HepG2 (cell line): ENCODE measurements around the gene CLN6. TPM values are rescaled to one million over a fixed set of nuclear protein-coding genes. Genes with fewer than 3 reads are reported as not detected.

ENCODE experiments used
- CBX1 ChIP-seq: IDR thresholded peaks from one replicate; pipeline ENCODE4 v1.6.1; 2016; ENCODE audit warnings: antibody characterized with exemption, low read depth
- EP300 ChIP-seq, 3 experiments: sonication (generic) in 1 of 3; formaldehyde crosslinking in 1 of 3; IDR thresholded peaks; 2 replicates each; pipeline versions ENCODE4 v1.5.1 to v1.6.1; 2011 to 2020; ENCODE audit warnings: low read depth in 2 of 3, low read length in 2 of 3, borderline replicate concordance in 1 of 3, improper control_type of control experiment in 1 of 3, mild to moderate bottlenecking in 1 of 3, missing genetic modification reagents in 1 of 3, moderate library complexity in 1 of 3
- EZH2 ChIP-seq: conservative IDR thresholded peaks from 2 replicates; pipeline ENCODE4 v1.6.1; 2012; ENCODE audit warnings: mild to moderate bottlenecking, low read depth, low read length, moderate library complexity
- GLI4 ChIP-seq: sonication (generic); formaldehyde crosslinking; IDR thresholded peaks from 2 replicates; pipeline ENCODE4 v1.5.1; 2020; ENCODE audit warnings: missing genetic modification reagents, mild to moderate bottlenecking, moderate library complexity, borderline replicate concordance
- HDAC6 ChIP-seq: fragments of 200-600 bp; sonication (generic); IDR thresholded peaks from 2 replicates; pipeline ENCODE4 v1.7.0; 2017; ENCODE audit warnings: mild to moderate bottlenecking, antibody characterized with exemption, low read length, low read depth
- IRX3 ChIP-seq: sonication (generic); formaldehyde crosslinking; IDR thresholded peaks from 2 replicates; pipeline ENCODE4 v1.8.1; 2023; ENCODE audit warnings: mild to moderate bottlenecking, low read depth, missing genetic modification reagents, borderline replicate concordance
- MIER2 ChIP-seq: IDR thresholded peaks from 2 replicates; pipeline ENCODE4 v1.6.1; 2016; ENCODE audit warnings: missing biosample characterization, missing genetic modification reagents
- MYNN ChIP-seq: sonication (generic); formaldehyde crosslinking; IDR thresholded peaks from 2 replicates; pipeline ENCODE4 v1.4.0; 2020; ENCODE audit warnings: mild to moderate bottlenecking, low read depth, missing genetic modification reagents
- NCOA1 ChIP-seq: sonication (generic); formaldehyde crosslinking; IDR thresholded peaks from 2 replicates; pipeline ENCODE4 v1.9.0; 2021; ENCODE audit warnings: missing genetic modification reagents
- REXO4 ChIP-seq: sonication (generic); formaldehyde crosslinking; IDR thresholded peaks from 2 replicates; pipeline ENCODE4 v1.8.0; 2022; ENCODE audit warnings: missing genetic modification reagents, mild to moderate bottlenecking, borderline replicate concordance
- SETDB1 ChIP-seq: sonication (generic); formaldehyde crosslinking; IDR thresholded peaks from 2 replicates; pipeline ENCODE4 v1.5.1; 2020; ENCODE audit warnings: missing genetic modification reagents, mild to moderate bottlenecking, borderline replicate concordance
- SMAD3 ChIP-seq: sonication (generic); formaldehyde crosslinking; IDR thresholded peaks from 2 replicates; pipeline ENCODE4 v1.4.0; 2020; ENCODE audit warnings: missing genetic modification reagents
- TEAD3 ChIP-seq: optimal IDR thresholded peaks from 2 replicates; pipeline ENCODE3; 2016; ENCODE audit warnings: borderline replicate concordance
- TERF1 ChIP-seq: sonication (generic); formaldehyde crosslinking; IDR thresholded peaks from 2 replicates; pipeline ENCODE4 v1.8.0; 2022; ENCODE audit warnings: mild to moderate bottlenecking, missing genetic modification reagents, moderate library complexity
- ZC3H13 ChIP-seq: sonication (generic); formaldehyde crosslinking; IDR thresholded peaks from 2 replicates; pipeline ENCODE4 v1.8.1; 2023; ENCODE audit warnings: mild to moderate bottlenecking, missing genetic modification reagents, moderate library complexity
- ZFP36 ChIP-seq: fragments of 150-350 bp; IDR thresholded peaks from 2 replicates; pipeline ENCODE4 v1.6.1; 2018; ENCODE audit warnings: borderline replicate concordance, low read length, low read depth; ENCODE audit not compliant: partially characterized antibody
- ZKSCAN8 ChIP-seq: IDR thresholded peaks from 2 replicates; pipeline ENCODE4 v1.6.1; 2016; ENCODE audit warnings: borderline replicate concordance, missing genetic modification reagents, missing compliant biosample characterization
- ZNF205 ChIP-seq: IDR thresholded peaks from 2 replicates; pipeline ENCODE4 v1.6.1; 2018; ENCODE audit warnings: missing biosample characterization, missing genetic modification reagents
- ZNF432 ChIP-seq: sonication (generic); formaldehyde crosslinking; IDR thresholded peaks from 2 replicates; pipeline ENCODE4 v1.5.0; 2020; ENCODE audit warnings: missing genetic modification reagents, mild to moderate bottlenecking, borderline replicate concordance
- ZNF552 ChIP-seq: sonication (generic); formaldehyde crosslinking; IDR thresholded peaks from 2 replicates; pipeline ENCODE4 v1.9.0; 2022; ENCODE audit warnings: missing genetic modification reagents, mild to moderate bottlenecking, borderline replicate concordance
- ZNF639 ChIP-seq: conservative IDR thresholded peaks from 2 replicates; pipeline ENCODE4 v1.6.1; 2018; ENCODE audit warnings: missing genetic modification reagents
- ZNF674 ChIP-seq: sonication (generic); formaldehyde crosslinking; IDR thresholded peaks from 2 replicates; pipeline ENCODE4 v1.5.0; 2020; ENCODE audit warnings: low read depth, mild to moderate bottlenecking, missing genetic modification reagents
- ZNF691 ChIP-seq: sonication (generic); formaldehyde crosslinking; IDR thresholded peaks from 2 replicates; pipeline ENCODE4 v1.4.0; 2020; ENCODE audit warnings: missing genetic modification reagents, low read depth, mild to moderate bottlenecking, borderline replicate concordance
- ZNF775 ChIP-seq: sonication (generic); formaldehyde crosslinking; IDR thresholded peaks from 2 replicates; pipeline ENCODE4 v1.4.0; 2020; ENCODE audit warnings: missing genetic modification reagents, mild to moderate bottlenecking, moderate library complexity, borderline replicate concordance
- polyA plus RNA-seq, 8 experiments: library from polyadenylated mRNA; depleted of rRNA in 3 of 8; stranded (reverse) in 7 of 8; unstranded in 1 of 8; fragments of >200 nt; fragmentation: Illumina TruSeq in 4 of 8; extraction: Trizol in 4 of 8; gene quantifications; 2 replicates each; pipeline versions ENCODE4 v1.2.1 to v1.2.3, GENCODE V29; 2011 to 2016; ENCODE audit warnings: low read depth in 4 of 8, missing spikeins in 1 of 8, mixed read lengths in 1 of 8; ENCODE audit not compliant: insufficient read depth in 1 of 8
- total RNA-seq, 5 experiments: library from RNA; depleted of rRNA; stranded (reverse); fragments of >200 nt; fragmentation: Illumina TruSeq; extraction: Trizol; gene quantifications; 2 replicates each; pipeline ENCODE4 v1.2.3, GENCODE V29; 2016; ENCODE audit warnings: low read depth in 1 of 5

The CLN6 gene
- total and polyA plus RNA-seq, 2 of the 13 experiments (the other 11 are each of a cell fraction or from before 2014, with no cell fraction given) = 24.9 to 27.1 TPM

- TF ChIP-seq ZNF691 (CRISPR knock-in tag) = 0 out of 2 replicates have a peak, but pooled peaks have one; percentile 42
- TF ChIP-seq SMAD3 = no peak
- no peak for TF ChIP-seq ZNF205 (CRISPR knock-in tag)
- no peak for TF ChIP-seq ZNF775 (CRISPR knock-in tag)
- no peak for TF ChIP-seq ZNF674
- no peak for TF ChIP-seq ZNF432
- no peak for TF ChIP-seq TERF1
- TF ChIP-seq ZNF639 = 0 out of 2 replicates have a peak, but pooled peaks have one; percentile 60
- TF ChIP-seq EP300 (IDR thresholded peaks at IDR 0.05; ENCODE audit: low read depth in 2 of 2, low read length in 2 of 2) = no peak
- no peak for TF ChIP-seq EP300 (CRISPR knock-in tag; IDR thresholded peaks at IDR 0.05; ENCODE audit: borderline replicate concordance)
- TF ChIP-seq MYNN (CRISPR knock-in tag) = no peak
- no peak for TF ChIP-seq NCOA1 (CRISPR knock-in tag)
- TF ChIP-seq EZH2 = no peak
- no peak for TF ChIP-seq SETDB1
- TF ChIP-seq ZNF552 (CRISPR knock-in tag) = 0 out of 2 replicates have a peak, but pooled peaks have one; percentile 54
- TF ChIP-seq IRX3 (CRISPR knock-in tag) = no peak
- TF ChIP-seq TEAD3 (CRISPR knock-in tag) = peak; percentile 23
- TF ChIP-seq ZKSCAN8 (CRISPR knock-in tag) = no peak
- TF ChIP-seq CBX1 = no peak
- no peak for TF ChIP-seq ZFP36
- no peak for TF ChIP-seq HDAC6
- no peak for TF ChIP-seq GLI4 (CRISPR knock-in tag)
- no peak for TF ChIP-seq ZC3H13 (CRISPR knock-in tag)
- no peak for TF ChIP-seq REXO4 (CRISPR knock-in tag)
- no peak for TF ChIP-seq MIER2
Measured at GRCh38 chr15:68256675-68257450, 27.3 kb upstream of the CLN6 start (continued).
